Prostate gland (tissue), 2 donors: ENCODE results near the gene EME2. TPM values are rescaled to one million over a fixed set of nuclear protein-coding genes. Genes with fewer than 3 reads are reported as not detected.

Experiments used
- DNase-seq: peaks from one replicate; pipeline ENCODE4 v3.0.0-alpha.2; 2019; ENCODE audit warnings: low spot score
- H3K27ac ChIP-seq, 2 donors: fragments of 200-600 bp; sonication (generic); 2 replicates each; pipeline ENCODE4 v1.5.1; 2017 to 2019
- H3K27me3 ChIP-seq: fragments of 200-600 bp; sonication (generic); replicated peaks from 2 replicates; pipeline ENCODE4 v1.5.1; 2019; ENCODE audit not compliant: insufficient read depth
- H3K36me3 ChIP-seq, 2 donors: fragments of 200-600 bp; sonication (generic); 1 replicate in 1 of 2; 2 replicates in 1 of 2; pipeline versions ENCODE4 v1.5.1 to v1.8.1; 2017 to 2019
- H3K4me1 ChIP-seq: fragments of 200-600 bp; sonication (generic); replicated peaks from 2 replicates; pipeline ENCODE4 v1.5.1; 2019
- H3K4me3 ChIP-seq, 2 donors: fragments of 200-600 bp; sonication (generic); 2 replicates each; pipeline ENCODE4 v1.5.1; 2017 to 2019
- H3K9me3 ChIP-seq: fragments of 200-600 bp; sonication (generic); 2 replicates; pipeline ENCODE4 v1.5.1; 2017
- CTCF ChIP-seq, 4 experiments: fragments of 200-600 bp in 2 of 4; fragments of 450-650 bp in 2 of 4; sonication (generic) in 2 of 4; IDR thresholded peaks; 1 replicate in 3 of 4; 2 replicates in 1 of 4; pipeline ENCODE4 v1.5.1; 2016 to 2019; ENCODE audit warnings: antibody characterized with exemption in 4 of 4, mild to moderate bottlenecking in 2 of 4, moderate library complexity in 2 of 4
- POLR2A ChIP-seq: fragments of 450-650 bp; IDR thresholded peaks from one replicate; pipeline ENCODE4 v1.6.1; 2016; ENCODE audit warnings: antibody characterized with exemption, mild to moderate bottlenecking
- POLR2AphosphoS5 ChIP-seq: sonication (generic); formaldehyde crosslinking; IDR thresholded peaks from one replicate; pipeline ENCODE4 v1.6.1; 2017; ENCODE audit warnings: antibody characterized with exemption
- WGBS: methylation state at CpG from one replicate; pipeline ENCODE4 v1.1.5; 2018; 5-methylcytosine and 5-hydroxymethylcytosine counted together
- intact Hi-C: fragments of 100-400 bp; cut with DNase I; formaldehyde crosslinking; loops from one replicate; pipeline ENCODE4 v1.14.2; 2022
- total RNA-seq, 2 donors: library from RNA; depleted of rRNA; stranded (reverse); fragments of >200 nt; gene quantifications; one replicate each; pipeline ENCODE4 v1.1.0, GENCODE V29; 2016

Gene EME2
- total RNA-seq, 2 donors from 2014 or later = 18.3 to 53.9 TPM

DNA sequence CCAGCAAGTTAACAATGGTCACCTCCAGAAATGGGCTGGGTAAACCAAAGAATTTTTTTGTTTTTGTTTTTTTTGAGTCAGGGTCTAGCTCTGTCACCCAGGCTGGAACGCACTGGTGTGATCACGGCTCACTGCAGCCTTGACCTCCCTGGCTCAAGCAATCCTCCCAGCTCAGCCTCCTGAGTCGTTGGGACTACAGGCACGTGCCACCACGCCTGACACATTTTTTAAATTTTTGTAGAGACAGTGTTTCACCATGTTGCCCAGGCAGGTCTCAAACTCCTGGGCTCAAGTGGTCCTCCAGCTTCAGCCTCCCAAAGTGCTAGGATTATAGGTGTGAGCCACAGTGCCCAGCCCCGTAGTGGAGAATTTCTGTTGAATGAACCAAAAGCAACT lies 8.1 kb downstream of the EME2 start:
- H3K4me3 ChIP-seq = no peak overlapping the region
- H3K36me3 ChIP-seq = peaks cover 12 to 23% of the 10 kb centered on the region in 2 donors
- H3K27me3 ChIP-seq = no peaks in the 10 kb centered on the region
- intact Hi-C loops = no loop called here
- WGBS = 67% methylated on average over 6 of the region's 6 CpGs
- no peaks in the 10 kb centered on the region for H3K9me3 ChIP-seq
- TF ChIP-seq CTCF (IDR thresholded peaks at IDR 0.05) (no peak), POLR2AphosphoS5 (no peak), POLR2A (no peak)
- peaks cover 14% of the 10 kb centered on the region for H3K4me1 ChIP-seq
- DNase-seq = no peak
- H3K27ac ChIP-seq = no peak overlapping the region

GRCh38 chr16:1781254-1781653 lies 8.6 kb downstream of the EME2 start:
- no peaks in the 10 kb centered on the region for H3K27me3 ChIP-seq
- H3K9me3 ChIP-seq = no peaks in the 10 kb centered on the region
- peak overlapping the region; percentile 86 to 98 for H3K4me3 ChIP-seq
- peak overlapping the region; percentile 72 to 83 for H3K27ac ChIP-seq
- H3K4me1 ChIP-seq = peaks cover 14% of the 10 kb centered on the region
- peaks cover 12 to 17% of the 10 kb centered on the region in 2 donors for H3K36me3 ChIP-seq
- DNase-seq = no peak
- intact Hi-C loops = no loop called here
- WGBS = 57% methylated on average over 20 of the region's 20 CpGs
- TF ChIP-seq POLR2A (no peak), POLR2AphosphoS5 (no peak), CTCF (IDR thresholded peaks at IDR 0.05) (no peak)

DNA sequence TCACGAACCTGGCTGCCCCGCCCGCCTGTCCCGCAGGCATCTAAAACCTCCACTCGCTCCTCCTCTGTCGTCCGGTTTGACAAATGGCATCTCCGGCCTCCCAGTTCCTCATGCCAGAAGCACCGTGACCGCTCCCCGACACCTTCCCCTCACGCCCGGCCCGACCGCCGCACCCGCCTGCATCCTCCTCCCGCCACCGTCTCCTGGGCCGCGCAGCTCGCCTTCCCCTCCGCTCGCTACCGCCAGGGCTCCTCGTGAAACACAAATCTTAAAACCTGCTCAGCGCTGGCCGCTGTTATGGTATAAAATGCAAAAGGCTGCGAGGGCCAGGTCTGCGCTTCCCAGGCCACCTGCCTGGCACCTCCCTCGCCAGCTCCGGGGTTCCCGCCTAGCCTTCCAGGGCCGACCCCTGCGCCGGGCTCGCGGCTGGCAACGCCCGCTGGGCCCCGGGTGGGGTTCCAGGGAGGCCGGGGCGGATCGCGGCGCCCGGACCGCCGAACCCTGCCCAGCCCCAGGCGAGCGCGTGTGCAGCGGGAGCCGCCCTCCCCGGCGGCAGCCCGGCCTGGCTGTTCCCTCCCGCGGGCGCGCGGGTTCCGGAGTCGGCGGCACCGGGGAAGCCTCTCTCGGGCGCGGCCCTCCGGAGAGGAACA lies 9.3 kb downstream of the EME2 start:
- H3K36me3 ChIP-seq = peaks cover 10 to 14% of the 10 kb centered on the region in 2 donors
- TF ChIP-seq POLR2AphosphoS5 = no peak
- TF ChIP-seq CTCF (IDR thresholded peaks at IDR 0.05) = peak in 1 of 4 experiments; percentile 7
- TF ChIP-seq POLR2A = no peak
- intact Hi-C loops = no loop called here
- H3K4me3 ChIP-seq = peak overlapping the region; percentile 86 to 98
- H3K9me3 ChIP-seq = no peaks in the 10 kb centered on the region
- H3K27me3 ChIP-seq = no peaks in the 10 kb centered on the region
- no peak for DNase-seq
- WGBS = under 1% methylated on average over 51 of the region's 70 CpGs
- H3K27ac ChIP-seq = peak overlapping the region; percentile 72 to 83
- peaks cover 14% of the 10 kb centered on the region for H3K4me1 ChIP-seq

DNA sequence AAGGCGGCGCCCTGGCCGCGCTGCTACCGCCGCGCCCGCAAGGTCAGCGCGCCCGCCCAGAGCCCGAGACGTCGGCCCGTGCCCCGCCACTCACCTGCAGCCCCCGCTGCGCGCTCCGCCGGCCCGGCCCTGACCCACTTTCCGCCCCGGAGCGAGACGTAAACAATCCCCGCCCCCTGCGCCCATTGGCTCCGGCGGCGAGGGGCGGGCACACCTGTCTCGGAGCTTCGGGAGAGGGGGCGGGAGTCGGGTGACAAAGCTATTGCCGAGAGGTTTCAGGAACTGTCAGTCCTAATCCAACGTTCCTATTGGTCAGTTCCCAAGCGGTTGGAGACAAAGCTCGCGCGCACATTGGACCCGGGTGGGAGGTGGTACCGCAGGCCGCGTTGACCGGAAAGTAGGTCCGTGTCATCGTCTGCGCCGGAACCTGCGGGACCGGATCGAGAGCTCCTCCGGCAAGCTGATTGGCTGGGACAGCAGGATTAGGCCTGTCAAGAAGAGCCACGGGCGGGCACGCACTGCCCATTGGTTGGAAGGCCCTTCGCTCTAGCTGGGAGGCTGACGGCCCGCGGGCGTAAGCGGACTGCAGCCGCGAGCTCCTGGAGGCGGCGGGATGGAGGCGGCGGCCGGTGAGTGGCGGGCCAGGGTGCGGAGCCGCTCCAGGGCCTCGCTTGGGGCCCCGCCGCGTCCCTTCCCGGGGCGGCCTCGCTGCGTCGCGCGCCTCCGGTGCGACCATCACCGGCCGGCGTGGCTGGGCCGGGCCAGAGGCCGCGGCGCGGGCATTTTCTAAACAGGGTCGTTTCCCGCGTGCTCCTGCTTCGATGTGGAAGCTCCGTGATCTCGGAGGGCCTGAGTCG lies 10.0 kb downstream of the EME2 start, which contains the start of the genes NUBP2 and SPSB3:
Gene NUBP2, plus strand, starts transcription at position 553 of the 857 bp plus-strand sequence. Its CDS starts 61 bp downstream, at position 614.
Gene SPSB3, minus strand, starts transcription at position 164 of the 857 bp plus-strand sequence. CDS start 1,088 bp downstream, outside the sequence.
- DNase-seq = peak; percentile 100
- no peaks in the 10 kb centered on the region for H3K9me3 ChIP-seq
- H3K4me1 ChIP-seq = peaks cover 14% of the 10 kb centered on the region
- H3K27me3 ChIP-seq = no peaks in the 10 kb centered on the region
- H3K27ac ChIP-seq = peak within 1 kb of the TSS; percentile 72 to 83
- TF ChIP-seq POLR2AphosphoS5 (peak; percentile 98), CTCF (IDR thresholded peaks at IDR 0.05) (peak in 1 of 4 experiments; percentile 10), POLR2A (peak; percentile 74)
- H3K36me3 ChIP-seq = peaks cover 2 to 8% of the 10 kb centered on the region in 2 donors
- under 1% methylated on average over 78 of the region's 102 CpGs for WGBS
- intact Hi-C loops = no loop called here
- peak within 1 kb of the TSS; percentile 88 to 98 for H3K4me3 ChIP-seq
